GM19455 (cell line): Measurements from ENCODE around the gene EEPD1.

Experiments used
- ATAC-seq: cut with Tn5 transposase; IDR thresholded peaks from one replicate; pipeline ENCODE4 v1.9.1; 2021; ENCODE audit not compliant: unreplicated experiment

Gene EEPD1

DNA sequence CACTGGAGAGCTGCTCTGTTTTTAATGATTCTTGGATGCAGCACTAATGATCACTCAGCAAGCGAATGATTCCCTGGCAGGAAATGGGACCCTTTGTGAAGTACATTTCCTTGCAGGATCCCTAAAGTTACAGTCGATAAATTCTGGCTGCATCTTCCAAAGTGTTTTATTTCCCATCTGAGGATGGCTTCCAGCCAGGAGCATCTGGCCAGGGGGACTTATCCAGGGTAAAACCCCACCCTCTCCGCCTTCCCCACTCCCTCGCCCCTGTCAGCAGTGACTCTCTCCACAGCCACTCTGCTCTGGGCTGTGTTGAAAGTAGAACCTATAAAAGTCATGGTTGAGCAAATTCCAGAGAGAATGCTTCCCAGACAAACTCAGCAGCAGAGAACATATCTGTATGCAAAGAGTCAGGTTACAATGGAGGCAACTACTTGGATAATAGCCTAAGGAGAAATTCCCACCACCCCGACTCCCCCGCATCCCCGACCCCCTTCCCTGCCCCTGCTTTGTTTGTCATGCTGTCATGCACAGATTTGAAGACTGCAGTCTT lies 125.6 kb downstream of the EEPD1 start:
- ATAC-seq, result no peak

DNA sequence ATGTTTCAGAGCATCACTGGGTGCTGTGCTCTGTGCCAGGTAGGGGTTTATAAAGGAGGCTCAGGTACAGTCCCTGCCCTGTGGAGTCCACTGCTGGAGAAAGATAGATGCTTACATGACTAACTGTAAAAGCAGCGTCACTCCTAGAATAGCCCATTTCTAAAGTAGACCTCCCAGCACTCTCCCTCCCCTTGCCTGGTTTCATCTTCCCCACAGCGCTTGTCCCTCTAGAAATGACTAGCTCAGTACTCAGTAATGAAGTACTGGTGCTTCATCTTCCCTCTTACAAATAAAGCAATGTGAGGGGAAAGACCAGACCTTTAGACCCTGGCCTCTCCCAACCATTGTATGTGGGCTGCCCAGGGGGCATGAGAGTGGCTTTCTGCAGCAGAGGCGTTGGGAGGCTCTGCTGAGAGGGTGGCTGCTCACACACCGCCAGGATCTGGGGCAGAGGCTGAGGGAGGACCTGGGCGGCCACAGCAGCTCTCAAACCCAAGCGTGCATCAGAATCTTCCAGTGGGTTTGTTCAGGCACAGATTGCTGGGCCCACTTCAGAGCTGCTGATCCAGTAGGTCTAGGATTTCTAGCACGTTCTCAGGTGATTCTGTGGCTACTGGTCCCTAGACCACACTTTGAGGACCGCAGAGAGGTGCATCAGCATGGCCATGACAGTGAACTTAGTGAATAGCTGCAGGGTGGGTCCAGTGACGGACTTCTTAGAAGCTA lies 126.3 kb downstream of the EEPD1 start:
- peak; percentile 72 for ATAC-seq

DNA sequence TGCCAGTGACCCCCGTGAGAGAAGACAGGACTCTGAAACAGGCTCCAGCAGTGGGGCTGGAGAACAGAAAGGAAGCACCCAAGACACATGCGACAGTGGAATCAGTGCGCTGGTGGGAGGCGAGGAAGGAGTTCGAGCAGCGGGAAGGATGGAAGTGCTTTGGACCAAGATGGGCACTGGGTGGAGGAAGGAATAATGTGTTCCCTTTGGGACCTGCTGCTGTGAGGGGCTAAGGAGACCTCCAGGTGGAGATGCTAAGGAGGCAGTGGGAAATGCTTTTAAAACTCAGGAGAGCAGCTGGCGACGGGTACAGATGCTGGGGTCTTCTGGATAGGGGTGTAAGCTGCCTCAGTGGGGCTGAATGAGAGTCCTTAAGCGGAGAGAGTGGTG lies 126.9 kb downstream of the EEPD1 start:
- no peak for ATAC-seq

DNA sequence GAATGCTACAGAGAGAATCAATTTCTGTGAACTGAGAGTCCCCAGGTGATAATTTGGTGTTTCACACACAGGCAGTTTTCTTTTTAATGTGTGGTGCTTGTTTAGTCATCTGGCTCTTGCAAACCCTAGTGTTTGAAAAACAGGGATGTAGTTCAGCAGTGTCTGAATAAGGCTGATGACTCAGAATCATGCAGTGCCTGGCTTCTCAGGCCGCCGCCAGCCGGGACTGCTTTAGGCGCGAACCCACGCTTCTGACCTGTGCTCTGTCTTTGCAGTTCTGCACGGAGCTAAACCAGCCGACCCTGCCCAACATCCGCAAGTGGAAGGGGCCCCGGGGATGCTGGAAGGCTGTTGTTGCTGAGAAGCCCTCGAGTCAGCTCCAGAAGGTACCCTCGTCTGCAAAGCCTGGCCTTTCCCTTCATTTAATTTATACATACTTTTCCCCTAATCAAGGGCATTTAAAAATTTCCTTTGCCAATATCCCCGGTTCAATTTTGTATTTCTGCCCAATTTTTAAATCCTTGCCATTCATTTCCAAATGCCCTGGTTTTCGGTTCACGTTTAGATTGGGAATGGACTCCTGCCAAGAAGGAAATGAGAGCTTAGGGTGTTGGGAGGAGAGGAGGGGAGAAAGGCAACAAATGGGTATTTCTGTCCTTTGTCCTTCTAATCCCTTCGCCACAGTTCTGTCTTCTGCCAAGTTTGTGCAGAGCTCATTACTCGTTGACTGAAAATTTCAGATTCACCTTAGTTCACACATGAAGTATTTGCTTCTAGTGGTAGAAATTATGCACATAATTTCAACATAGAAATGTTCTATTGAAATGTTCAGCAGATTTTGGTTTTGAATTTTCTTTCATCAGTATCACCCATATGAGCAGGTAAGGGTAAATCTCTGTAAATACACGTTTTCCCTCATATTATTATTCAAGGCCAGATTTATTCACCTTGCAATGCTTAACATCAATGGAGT lies 128.1 kb downstream of the EEPD1 start:
- ATAC-seq, result peak; percentile 40

DNA sequence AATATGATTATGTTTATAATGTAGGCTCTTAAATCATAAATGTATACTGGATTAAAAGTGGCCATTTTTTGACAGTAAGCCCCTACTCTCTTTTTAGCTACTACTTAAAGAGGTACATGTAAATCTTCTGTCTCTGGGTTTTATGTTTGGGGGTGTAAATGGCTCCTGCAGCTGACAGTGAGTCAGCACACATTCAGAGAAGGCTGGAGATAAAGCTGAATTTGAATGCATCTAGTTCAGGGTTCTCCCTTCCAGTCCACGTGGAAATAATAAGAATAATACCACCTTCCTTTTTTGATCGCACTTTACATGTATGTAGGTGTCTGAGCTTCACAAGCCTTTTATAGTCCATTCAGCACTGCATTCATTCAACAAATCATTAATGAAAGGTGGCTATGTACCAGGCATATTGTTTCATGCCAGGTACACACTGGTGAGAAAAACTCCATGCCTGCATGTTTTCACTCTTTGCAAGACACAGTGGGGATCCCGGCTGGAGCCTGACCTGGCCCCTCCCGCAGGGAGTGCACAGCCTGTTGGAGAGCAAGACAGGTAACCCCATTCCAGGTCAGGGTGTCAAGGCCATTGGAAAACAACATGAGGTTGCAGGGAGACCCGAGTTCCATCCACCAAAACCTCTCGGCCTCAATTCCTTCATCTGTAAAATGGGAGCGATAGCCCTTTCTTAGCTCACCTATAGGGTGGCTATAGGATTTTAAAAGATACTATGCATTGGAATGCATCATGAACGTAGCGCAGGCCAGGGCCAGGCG lies 129.1 kb downstream of the EEPD1 start:
- ATAC-seq, result no peak

DNA sequence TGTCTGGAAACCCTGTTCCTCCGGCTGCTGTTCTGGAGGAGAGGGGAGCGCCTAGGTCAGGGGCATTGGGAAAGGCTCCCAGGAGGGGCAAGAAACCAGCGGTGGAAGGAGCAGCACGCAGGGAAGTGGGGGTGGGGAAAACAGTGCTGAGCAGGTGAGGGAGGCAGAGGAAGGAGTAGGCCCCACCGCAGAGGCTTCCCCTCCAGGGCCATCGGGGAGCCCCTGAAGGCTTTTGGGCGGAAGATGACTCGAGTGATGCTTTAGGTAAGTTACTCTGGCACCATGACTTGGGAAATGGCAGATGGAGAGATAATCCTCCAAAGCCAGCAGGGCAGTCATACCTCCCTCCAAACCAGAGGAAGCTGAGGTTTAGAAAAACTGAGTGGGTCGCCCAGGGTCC lies 130.1 kb downstream of the EEPD1 start:
- ATAC-seq, result no peak

DNA sequence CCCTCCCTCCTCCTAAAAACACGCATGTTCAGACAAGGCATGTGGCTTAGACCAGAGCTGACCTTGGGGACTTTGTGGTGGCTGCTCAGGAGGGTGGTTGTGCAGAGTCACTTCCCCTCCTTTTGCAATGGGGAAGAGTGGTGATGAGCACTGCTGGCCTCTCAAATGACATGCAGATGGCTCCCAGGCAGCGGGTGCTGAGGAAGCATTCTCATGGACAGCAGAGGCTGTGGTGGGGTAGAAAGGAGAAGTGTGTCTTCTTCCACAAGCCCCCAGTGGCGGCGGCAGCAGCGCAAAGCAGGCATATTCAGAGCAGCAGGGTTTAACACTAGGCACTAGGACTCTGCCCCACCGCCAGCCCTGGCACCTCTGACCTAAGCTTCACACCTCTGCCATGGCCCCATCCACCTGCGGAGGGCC lies 130.7 kb downstream of the EEPD1 start:
- ATAC-seq, result no peak

DNA sequence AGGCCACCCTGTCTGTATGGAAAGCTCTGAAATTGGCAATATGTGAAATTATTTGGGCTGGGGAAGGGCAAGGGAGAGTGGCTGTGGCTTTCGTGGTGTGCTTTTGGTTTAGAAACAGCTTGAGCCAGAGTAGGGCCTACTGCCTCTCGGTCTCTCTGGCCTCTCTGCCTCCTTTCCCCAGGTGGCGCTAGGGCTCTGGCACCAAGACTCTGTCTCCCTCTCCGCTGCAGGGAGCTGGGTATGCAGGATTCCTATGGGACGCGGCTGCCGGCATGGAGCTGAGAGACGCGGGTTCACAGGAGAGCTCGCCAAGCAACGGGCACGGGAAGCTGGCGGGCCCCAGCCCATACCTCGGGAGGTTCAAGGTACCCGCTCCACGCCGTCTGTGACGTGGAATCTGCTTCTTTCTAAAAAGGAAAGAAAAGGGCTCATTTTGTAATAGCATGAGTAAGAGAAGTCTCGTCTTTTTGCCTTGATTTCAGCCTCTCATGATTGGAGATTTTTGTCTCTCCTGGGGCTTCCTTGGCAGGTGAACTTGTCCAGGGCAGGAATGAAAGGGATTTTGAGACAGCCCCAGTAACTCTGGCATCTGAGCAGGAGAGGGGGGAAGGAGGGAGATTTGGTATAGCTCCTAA lies 131.5 kb downstream of the EEPD1 start:
- no peak for ATAC-seq

DNA sequence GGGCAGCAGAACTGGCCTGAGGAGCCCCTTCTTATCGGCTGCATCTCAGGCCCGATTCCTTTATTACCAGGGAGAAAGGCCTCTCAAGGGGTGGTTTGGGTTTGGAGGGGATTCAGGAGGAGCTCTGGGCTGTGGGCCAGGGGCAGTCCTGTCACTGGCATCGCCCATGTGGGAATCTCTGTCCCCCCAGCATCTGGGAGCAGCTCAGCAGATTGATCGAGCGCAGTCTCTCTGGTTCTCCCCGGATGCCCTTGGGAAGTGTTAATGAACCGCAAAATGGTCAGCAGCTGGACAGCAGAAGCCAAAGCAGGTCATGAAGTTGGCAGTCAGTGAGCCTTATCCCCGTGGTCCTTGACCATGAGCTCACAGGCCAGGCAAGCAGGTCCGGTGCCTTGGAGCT lies 132.2 kb downstream of the EEPD1 start:
- no peak for ATAC-seq

DNA sequence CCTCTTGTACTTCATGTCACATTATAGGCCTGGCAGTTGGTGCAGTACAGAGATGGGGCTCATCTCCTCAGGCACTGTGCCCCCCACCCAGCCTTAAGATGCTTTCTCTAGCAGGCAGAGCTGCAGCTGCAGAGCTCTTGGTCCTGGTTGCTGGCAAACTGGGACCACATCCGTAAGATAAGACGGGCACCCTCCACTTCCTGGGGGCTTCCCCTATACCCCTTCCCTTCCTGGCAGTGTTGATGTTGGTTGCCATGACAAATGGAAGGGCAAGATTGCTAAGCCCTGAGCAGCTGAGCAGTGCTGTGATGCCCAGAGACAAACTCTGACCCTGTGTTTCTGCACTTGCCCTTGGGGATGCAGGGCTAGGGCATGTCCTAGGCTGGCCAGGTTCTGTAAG lies 133.2 kb downstream of the EEPD1 start:
- ATAC-seq, result no peak

DNA sequence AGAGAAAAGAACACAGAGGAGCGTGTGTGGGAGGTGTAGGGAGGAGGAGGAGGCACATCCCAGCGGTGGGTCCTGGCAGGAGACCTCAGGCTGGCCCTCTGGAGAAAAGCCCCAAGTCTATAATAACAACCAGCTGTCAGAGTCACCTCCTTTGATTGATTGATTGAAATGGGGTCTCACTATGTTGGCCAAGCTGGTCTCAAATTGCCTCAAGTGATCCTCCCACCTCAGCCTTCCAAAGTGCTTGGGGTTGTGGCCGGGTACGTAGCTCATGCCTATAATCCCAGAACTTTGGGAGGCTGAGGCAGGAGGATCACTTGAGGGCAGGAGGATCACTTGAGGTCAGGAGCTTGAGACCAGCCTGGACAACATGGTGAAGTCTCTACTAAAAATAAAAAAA lies 133.6 kb downstream of the EEPD1 start:
- ATAC-seq, result no peak

DNA sequence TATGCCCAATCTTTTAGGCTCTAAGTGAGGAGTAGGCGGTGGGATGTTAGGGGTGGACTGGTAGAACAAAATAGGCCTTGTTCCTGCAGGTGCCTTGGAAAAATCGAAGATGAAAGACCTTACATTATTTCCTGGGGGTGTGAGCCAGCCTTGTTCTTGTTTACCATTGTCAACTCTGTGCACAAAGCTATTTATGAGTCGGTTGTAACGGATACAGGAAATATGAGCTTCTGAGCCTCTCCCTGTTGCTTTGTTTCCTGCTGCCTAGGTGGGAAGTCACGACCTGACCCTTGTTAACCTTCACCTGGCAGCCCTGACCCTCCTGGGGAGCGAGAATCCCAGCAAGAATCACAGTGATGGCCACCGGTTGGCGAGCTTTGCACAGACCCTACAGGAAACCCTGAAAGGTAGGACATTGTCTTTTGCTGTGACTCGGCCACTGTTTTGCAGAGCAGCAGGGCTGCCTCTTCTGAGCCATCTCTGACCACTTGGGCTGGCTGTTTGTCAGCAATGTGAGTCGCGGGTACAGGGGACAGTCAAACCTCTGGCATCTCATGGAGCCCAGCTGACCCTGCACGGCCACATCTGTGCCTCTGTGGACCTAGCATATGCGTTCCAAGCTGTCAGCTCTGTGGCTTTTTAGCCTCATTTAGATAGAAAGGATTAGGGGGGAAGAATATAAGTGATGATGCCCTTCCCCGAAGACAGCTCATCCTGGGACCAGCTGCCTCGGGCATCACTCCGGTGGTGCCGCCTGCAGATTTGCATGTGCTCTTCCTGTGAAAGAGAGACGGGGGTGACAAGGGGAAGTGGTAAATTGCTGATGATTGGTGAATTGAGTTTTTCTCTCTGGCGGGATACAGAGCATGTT lies 134.6 kb downstream of the EEPD1 start:
- no peak for ATAC-seq

DNA sequence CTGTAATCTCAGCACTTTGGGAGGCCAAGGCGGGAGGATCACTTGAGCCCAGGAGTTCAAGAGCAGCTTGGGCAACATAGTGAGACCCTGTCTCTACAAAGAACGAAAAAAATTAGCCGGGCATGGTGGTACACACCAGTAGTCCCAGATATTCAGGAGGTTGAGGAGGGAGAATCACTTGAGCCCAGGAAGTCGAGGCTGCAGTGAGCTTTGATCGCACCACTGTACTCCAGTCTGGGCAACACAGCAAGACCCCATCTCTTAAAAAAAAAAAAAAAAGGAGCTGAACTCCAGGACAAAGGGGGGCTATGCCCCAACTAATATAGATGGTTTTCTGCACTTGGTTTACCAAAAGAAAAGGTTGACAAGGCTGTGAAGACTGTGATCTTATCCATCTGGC lies 135.4 kb downstream of the EEPD1 start:
- ATAC-seq, result no peak

DNA sequence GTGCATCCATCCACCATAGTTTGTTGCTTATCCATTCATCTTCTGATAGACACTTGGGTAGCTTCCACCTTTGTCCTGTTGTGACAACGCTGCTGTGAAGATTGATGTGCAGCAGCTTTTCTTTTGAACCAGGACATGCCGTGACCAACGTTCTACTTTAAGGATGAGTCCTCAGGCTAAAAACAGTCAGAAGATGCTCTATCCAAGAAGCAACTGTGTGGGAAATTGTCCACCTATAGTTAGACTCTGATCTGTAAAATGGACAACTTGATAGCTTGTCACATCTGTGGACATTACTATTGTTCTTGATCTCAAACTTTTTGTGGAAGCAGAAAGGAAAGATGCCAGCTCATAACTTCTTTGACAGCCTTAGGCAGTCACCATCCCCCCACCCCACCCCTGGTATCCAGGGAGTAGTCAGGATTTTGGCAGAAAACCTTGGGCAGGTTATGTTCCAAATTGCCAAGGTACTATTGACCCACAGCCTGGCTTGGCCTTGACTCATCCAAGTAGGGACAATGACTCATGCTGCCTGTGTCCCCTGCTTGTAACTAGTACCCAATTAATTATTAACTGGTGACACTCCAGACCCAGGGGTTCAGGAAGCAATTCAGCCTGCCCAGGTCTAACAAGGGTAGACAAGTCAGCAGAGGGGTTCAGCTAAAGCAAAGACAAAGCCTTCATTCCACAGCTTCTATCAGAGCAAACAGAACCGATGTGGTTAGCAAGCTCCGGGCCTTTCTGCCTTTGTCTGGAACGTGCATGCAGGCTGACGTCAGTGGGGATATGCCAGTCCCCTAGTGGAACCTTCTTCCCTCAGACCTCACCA lies 137.0 kb downstream of the EEPD1 start:
- no peak for ATAC-seq

DNA sequence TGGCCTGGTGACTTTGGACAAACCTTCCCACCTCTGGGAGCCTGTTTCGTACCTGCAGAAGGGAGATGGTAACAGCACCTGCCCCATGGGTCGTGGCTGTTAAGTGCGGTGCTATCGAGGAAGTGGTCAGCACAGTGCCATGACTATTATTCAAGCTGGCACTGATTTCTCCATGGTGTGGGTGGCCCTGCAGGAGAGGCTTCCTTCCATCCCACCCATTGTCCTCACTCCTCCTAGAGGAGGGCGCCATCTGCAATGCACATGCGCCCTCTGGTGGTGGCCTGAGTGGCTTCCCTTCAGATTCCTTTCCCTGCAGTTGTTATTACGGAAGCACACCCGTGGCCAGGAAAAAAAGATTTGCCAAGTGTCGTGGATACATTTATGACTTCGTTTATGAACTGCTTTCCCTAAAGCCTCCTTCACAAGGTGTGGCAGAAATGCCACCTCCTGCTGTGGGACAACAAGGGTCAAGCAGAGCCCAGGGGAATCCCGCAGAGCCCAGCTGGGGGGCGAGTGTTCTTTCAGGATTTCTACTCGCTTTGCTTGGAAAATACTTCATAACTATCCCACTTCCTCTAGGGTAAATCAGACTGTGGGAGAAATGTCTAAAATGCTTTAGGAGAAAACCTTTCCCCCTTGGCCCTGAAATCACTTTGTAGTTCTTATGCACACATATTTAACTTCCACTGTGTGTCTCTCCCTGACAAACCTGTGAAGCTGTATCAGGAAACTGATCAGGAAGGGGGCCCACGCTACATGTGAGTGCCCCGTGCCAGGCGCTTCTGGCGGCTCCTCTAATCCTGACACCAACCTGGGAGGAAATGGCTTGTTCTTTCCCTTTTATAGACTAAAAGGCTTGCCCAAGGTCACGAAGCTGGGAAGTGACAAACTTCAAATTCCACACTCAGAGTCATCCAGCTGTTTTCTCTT lies 138.6 kb downstream of the EEPD1 start:
- ATAC-seq, result no peak

DNA sequence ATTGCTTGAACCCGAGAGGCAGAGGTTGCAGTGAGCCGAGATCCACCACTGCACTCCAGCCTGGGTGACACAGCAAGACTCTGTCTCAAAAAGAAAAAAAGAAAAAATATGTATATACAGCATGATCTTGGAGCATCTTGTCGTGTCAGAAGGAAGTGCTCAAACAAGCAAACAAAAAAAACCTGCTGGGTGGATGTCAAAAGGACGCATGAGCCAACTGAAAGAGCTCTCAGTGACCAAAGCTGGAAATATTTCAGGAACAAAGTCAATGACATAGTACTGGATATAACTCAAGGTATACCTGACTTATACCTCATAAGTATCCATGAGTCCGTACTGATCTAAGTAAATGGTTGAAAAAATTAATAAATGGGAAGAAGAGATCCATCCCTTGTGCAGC lies 142.0 kb downstream of the EEPD1 start:
- ATAC-seq, result no peak

DNA sequence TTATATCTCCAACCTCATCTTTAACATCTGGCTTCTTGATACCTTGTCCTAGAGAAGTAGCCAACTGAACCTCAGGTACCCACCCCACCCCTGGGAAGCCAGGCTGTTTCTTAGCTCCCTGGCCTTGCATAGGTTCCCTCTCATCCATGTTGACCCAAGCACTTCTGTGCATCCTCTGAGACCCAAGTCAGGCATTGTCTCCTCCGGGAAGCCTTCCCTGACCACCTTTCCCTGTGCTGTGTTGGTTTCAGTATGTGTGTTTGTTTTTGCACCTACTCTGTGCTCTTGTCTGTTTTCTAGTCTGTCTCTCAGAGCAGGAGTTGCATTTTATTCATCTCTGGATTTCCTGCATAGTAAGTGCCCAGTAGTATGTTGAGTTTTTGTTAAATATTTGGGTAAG lies 143.2 kb downstream of the EEPD1 start:
- no peak for ATAC-seq
